GM12865 (cell line): ENCODE results near the gene USP37.

Experiments used
- DNase-seq: peaks from one replicate; pipeline ENCODE4 v3.0.0; 2010; ENCODE audit warnings: low read depth
- H3K4me3 ChIP-seq: 2 replicates; pipeline ENCODE4 v1.5.1; 2011; ENCODE audit warnings: mild to moderate bottlenecking, low read depth, low read length, control low read depth
- TF ChIP-seq, protein P1 (sequence below): IDR thresholded peaks from 2 replicates; pipeline ENCODE4 v1.5.1; 2011; ENCODE audit warnings: low read length, control low read depth, low read depth, inconsistent platforms; ENCODE audit not compliant: insufficient read depth; ENCODE audit errors: missing control alignments

Gene USP37

DNA sequence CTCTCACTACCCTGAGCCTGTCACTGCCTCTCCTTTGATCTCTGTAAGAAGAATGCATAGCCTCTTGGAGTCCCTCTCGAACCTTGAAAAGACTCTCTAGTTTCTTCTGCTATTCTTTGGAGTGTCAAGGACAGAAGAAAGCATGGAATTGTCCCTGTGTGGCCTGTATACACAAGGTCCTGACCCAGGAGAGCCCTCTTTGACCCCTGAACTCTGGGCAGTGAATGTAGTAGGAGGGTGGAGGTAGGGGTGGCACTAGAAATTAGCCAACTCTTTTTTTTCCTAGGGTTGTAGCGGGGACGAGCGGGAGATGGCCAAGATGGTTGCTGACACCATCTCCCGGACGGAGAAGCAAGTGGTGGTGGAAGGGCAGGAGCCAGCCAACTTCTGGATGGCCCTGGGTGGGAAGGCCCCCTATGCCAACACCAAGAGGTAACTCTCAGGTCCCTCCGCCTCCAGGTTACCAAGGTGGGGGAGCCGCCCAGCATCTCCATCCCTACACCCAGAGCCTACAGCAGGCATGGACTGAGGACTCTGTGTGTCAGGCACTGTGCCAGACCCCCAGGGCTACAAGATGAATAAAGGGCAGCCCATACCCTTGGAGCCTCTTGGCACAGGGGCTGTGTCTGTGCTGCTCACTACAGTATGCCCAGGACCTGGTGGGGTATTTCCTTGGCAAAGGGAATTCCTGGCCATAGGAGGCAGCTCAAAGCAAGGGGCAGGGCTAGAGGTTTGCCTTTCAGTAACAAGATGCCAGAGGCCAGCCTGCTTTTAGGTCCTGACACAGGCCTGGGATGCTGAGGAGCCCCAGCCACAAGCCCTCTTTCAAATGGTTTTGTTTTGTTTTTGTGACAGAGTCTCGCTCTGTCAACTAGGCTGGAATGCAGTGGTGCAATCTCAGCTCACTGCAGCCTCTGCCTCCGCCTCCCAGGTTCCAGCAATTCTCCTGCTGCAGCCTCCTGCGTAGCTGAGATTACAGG lies 132.9 kb downstream of the USP37 start:
- TF ChIP-seq, protein P1, sequence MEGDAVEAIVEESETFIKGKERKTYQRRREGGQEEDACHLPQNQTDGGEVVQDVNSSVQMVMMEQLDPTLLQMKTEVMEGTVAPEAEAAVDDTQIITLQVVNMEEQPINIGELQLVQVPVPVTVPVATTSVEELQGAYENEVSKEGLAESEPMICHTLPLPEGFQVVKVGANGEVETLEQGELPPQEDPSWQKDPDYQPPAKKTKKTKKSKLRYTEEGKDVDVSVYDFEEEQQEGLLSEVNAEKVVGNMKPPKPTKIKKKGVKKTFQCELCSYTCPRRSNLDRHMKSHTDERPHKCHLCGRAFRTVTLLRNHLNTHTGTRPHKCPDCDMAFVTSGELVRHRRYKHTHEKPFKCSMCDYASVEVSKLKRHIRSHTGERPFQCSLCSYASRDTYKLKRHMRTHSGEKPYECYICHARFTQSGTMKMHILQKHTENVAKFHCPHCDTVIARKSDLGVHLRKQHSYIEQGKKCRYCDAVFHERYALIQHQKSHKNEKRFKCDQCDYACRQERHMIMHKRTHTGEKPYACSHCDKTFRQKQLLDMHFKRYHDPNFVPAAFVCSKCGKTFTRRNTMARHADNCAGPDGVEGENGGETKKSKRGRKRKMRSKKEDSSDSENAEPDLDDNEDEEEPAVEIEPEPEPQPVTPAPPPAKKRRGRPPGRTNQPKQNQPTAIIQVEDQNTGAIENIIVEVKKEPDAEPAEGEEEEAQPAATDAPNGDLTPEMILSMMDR = no peak
- H3K4me3 ChIP-seq = no peak overlapping the region
- DNase-seq = no peak

DNA sequence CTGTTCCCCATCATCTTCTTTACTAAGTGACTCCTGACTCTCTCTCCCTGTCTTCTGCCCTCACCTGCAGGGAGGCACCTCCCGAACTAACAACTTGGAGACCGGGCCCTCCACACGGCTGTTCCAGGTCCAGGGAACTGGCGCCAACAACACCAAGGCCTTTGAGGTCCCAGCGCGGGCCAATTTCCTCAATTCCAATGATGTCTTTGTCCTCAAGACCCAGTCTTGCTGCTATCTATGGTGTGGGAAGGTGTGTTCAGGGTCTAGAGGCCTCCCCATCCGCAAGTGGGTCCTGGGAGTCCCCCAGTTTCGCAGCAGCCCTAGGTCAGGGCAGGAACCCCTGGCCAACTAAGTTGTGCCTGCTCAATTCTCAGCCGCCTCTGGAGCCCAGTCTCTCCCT lies 133.7 kb downstream of the USP37 start:
- TF ChIP-seq, protein P1 = no peak

DNA sequence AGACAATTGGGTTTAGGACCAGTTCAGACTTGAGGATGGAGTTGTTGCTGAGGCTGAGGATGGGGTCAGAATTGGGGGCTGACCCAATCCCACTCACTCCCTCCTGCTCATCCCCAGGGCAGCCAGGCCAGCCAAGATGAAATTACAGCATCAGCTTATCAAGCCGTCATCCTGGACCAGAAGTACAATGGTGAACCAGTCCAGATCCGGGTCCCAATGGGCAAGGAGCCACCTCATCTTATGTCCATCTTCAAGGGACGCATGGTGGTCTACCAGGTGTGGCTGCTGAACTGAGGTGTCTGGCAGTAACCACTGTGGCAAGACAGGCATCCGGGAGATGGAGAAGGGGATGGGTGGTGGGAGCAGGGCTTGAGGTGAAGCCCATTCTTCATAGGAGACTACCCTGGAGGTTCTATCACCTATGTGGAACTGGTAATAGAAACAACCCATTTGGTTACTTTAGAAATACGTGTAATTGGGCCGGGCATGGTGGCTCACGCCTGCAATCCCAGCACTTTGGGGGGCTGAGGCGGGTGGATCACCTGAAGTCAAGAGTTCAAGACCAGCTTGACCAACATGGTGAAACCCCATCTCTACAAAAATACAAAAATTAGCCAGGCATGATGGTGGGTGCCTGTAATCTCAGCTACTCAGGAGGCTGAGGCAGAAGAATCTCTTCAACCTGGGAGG lies 135.3 kb downstream of the USP37 start:
- TF ChIP-seq, protein P1 = no peak
- no peak for DNase-seq
- H3K4me3 ChIP-seq = no peak overlapping the region

More for the DNA sequence above, 133.7 kb downstream of the USP37 start:
- no peak for DNase-seq
- H3K4me3 ChIP-seq = no peak overlapping the region

DNA sequence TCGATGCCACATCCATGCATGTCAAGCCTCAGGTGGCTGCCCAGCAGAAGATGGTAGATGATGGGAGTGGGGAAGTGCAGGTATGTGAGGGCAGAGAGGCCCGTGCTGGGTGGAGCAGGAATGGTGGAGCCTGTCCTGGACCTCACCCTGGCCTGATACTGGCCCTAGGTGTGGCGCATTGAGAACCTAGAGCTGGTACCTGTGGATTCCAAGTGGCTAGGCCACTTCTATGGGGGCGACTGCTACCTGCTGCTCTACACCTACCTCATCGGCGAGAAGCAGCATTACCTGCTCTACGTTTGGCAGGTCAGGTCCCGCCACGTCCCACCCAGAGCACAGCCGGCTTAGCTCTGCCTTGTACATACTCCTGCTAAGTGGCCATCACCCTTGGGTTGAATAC lies 136.3 kb downstream of the USP37 start:
- H3K4me3 ChIP-seq = no peak overlapping the region
- DNase-seq = no peak
- TF ChIP-seq, protein P1 = no peak

DNA sequence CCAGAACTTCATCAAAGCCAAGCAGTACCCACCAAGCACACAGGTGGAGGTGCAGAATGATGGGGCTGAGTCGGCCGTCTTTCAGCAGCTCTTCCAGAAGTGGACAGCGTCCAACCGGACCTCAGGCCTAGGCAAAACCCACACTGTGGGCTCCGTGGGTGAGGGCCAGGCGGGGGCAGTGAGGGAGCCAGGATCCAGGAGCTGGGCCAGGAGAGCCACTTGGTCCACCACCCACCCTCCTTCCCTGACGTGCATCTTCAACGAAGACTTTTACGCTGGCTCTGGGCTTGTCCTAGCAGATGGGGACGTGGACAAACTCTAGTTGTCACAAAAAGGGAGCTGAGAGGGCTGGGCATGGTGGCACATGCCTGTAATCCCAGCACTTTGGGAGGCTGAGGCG lies 137.4 kb downstream of the USP37 start:
- DNase-seq = no peak
- H3K4me3 ChIP-seq = no peak overlapping the region
- TF ChIP-seq, protein P1 = no peak

DNA sequence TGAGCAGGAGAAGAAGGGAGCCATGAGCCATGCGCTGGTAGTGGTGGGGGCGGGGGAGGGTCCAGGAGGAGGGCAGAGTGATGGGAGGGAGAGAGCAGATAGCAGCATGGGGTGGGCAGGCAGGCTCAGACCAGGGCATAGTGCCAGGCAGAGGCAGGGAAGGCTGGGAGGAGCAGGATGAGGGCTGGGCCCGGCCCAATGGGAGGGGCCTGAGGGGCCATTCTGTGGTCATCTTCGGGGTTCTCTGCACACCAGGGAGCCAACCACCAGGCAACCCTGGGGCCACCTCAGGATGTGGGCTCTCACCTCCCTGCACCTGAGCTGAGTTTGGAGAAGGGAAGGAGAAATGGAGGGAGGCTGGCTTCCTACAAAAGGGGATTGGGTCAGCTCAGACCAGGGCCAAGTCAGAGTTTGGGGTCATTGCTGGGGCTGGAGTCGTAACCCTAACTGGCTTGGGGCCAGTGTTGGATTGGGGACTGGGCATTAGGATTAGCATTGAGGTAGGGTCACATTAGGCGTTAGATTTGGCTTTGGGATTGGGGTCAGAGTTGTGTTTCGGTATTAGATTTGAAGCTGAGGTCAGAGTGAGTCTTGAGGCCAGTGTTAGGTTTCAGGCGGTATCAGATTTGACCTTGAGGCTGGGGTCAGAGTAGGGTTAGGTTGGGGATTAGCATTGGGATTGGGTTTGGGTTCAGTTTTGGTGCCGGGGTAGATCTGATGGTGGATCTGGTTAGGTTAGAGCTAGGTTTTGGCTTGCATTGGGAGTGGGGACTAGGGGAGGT lies 138.0 kb downstream of the USP37 start:
- H3K4me3 ChIP-seq = no peak overlapping the region
- TF ChIP-seq, protein P1 = no peak
- no peak for DNase-seq
